Testis (tissue), 2 donors: ENCODE measurements around the gene CCDC57.

Source experiments
- POLR2A ChIP-seq: fragments of 450-650 bp; IDR thresholded peaks from one replicate; pipeline ENCODE4 v1.6.1; 2017; ENCODE audit warnings: antibody characterized with exemption, mild to moderate bottlenecking, moderate library complexity
- TF ChIP-seq, protein P1 (sequence below), 3 experiments: fragments of 450-650 bp in 2 of 3; fragments of 200-600 bp in 1 of 3; sonication (generic) in 1 of 3; IDR thresholded peaks; one replicate each; pipeline ENCODE4 v1.5.1; 2016 to 2019; ENCODE audit warnings: antibody characterized with exemption in 3 of 3, mild to moderate bottlenecking in 2 of 3, moderate library complexity in 1 of 3

DNA sequence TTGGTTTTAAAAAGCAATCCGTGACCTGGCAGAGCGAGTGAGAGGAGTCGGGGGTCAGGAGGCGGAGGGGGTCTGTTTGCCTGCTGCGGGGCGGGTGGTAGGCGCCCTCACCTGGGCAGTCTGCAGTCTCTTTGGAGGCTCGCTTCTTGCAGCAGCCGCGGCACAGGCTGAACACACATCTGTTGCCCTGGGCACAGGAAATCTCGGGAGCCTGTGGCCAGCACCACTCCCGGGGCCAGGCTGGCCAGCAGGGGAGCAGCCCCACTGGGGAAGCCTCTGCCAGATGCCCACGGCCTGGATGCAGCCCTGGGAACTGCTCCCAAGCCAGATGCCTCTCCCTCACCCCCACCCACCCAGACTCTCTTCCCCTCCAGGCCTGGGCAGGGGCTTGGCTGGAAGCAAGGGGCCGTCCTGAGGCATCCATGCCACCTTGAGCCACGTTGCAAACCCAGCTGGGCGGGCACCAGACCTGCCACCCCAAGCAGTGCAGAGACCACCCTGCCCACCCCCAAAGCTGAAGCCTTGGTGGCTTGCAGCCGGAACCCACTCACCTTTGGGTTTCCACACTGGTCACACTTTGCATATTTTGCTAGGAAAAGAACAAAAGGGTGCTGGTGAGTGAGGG, 154.3 kb downstream of the CCDC57 start:
- TF ChIP-seq, protein P1, sequence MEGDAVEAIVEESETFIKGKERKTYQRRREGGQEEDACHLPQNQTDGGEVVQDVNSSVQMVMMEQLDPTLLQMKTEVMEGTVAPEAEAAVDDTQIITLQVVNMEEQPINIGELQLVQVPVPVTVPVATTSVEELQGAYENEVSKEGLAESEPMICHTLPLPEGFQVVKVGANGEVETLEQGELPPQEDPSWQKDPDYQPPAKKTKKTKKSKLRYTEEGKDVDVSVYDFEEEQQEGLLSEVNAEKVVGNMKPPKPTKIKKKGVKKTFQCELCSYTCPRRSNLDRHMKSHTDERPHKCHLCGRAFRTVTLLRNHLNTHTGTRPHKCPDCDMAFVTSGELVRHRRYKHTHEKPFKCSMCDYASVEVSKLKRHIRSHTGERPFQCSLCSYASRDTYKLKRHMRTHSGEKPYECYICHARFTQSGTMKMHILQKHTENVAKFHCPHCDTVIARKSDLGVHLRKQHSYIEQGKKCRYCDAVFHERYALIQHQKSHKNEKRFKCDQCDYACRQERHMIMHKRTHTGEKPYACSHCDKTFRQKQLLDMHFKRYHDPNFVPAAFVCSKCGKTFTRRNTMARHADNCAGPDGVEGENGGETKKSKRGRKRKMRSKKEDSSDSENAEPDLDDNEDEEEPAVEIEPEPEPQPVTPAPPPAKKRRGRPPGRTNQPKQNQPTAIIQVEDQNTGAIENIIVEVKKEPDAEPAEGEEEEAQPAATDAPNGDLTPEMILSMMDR (IDR thresholded peaks at IDR 0.05) = no peak
- TF ChIP-seq POLR2A = no peak
